HCT116 (cell line): ENCODE measurements around the gene ZNF8. TPM values are rescaled to one million over a fixed set of nuclear protein-coding genes. Genes with fewer than 3 reads are reported as not detected.

Source experiments
- ATAC-seq: fragments of 200-7000 bp; cut with Tn5 transposase; 2 replicates; pipeline ENCODE4 v1.9.1; 2020; ENCODE audit warnings: mild to moderate bottlenecking, moderate library complexity
- BruUV-seq: library from RNA; stranded (reverse); fragments of 400-500 nt; replicated peaks from 2 replicates; lab custom pipeline; 2021; lab: Mats Ljungman, UMichigan
- CTCF ChIA-PET: fragments of 300-600 bp; sonication (Branson Sonifier 250); formaldehyde crosslinking; loops from one replicate; lab custom pipeline; 2021; ENCODE audit warnings: antibody characterized with exemption; lab: Charles Lee
- POLR2A ChIA-PET: fragments of 300-600, 350-600 bp; sonication (Branson Sonifier 250); formaldehyde crosslinking; loops from one replicate; lab custom pipeline; 2021; ENCODE audit warnings: antibody characterized with exemption; lab: Charles Lee
- RAD21 ChIA-PET, 2 experiments: fragments of 300-600 bp; sonication (Branson Sonifier 250); formaldehyde crosslinking; loops; one replicate each; lab custom pipeline; 2023; ENCODE audit warnings: low total read pairs in 2 of 2; ENCODE audit not compliant: uncharacterized antibody in 2 of 2, unreplicated experiment in 2 of 2, low non-redundant PET in 1 of 2; lab: Charles Lee
- DNase-seq: peaks from one replicate; pipeline ENCODE4 v3.0.0-alpha.2; 2010; ENCODE audit warnings: low read depth, low spot score
- H2AFZ ChIP-seq: fragments of 200-600 bp; shearing (Covaris generic), sonication (generic); 2 replicates; pipeline ENCODE4 v1.6.1; 2017; ENCODE audit warnings: low read depth, mixed run types, mixed read lengths, antibody characterized with exemption, low read length; ENCODE audit not compliant: poor library complexity, severe bottlenecking
- H3K27ac ChIP-seq: 2 replicates; pipeline ENCODE4 v1.5.1; 2012; ENCODE audit warnings: low read depth, low read length
- H3K27me3 ChIP-seq: fragments of 200-600 bp; sonication (generic); 2 replicates; pipeline ENCODE4 v1.6.1; 2016; ENCODE audit warnings: mixed run types, low read length, mixed read lengths; ENCODE audit not compliant: insufficient read depth
- H3K36me3 ChIP-seq, 2 experiments: fragments of 200-500 bp in 1 of 2; fragments of 200-600 bp in 1 of 2; sonication (Bioruptor generic) in 1 of 2; sonication (generic) in 1 of 2; 2 replicates each; pipeline versions ENCODE4 v1.5.1 to v1.6.1; 2014 to 2016; ENCODE audit warnings: low read length in 2 of 2, inconsistent platforms in 1 of 2, mixed read lengths in 1 of 2, mixed run types in 1 of 2; ENCODE audit not compliant: insufficient read depth in 2 of 2, control insufficient read depth in 1 of 2
- H3K4me1 ChIP-seq, 2 experiments: fragments of 200-600 bp in 1 of 2; sonication (generic) in 1 of 2; 2 replicates each; pipeline versions ENCODE4 v1.5.1 to v1.6.1; 2012 to 2017; ENCODE audit warnings: low read length in 2 of 2, inconsistent platforms in 1 of 2, mild to moderate bottlenecking in 1 of 2, mixed read lengths in 1 of 2, mixed run types in 1 of 2, moderate library complexity in 1 of 2; ENCODE audit not compliant: insufficient read depth in 2 of 2, control insufficient read depth in 1 of 2
- H3K4me2 ChIP-seq: fragments of 200-600 bp; sonication (generic); 2 replicates; pipeline ENCODE4 v1.6.1; 2017; ENCODE audit warnings: mixed run types, low read length, mixed read lengths
- H3K4me3 ChIP-seq, 2 experiments: fragments of 200-600 bp in 1 of 2; sonication (generic) in 1 of 2; replicated peaks in 1 of 2; 2 replicates each; pipeline ENCODE4 v1.5.1; 2011 to 2016; ENCODE audit warnings: low read length in 2 of 2, control low read depth in 1 of 2, low read depth in 1 of 2, mild to moderate bottlenecking in 1 of 2, mixed read lengths in 1 of 2, mixed run types in 1 of 2
- H3K79me2 ChIP-seq: fragments of 200-600 bp; sonication (generic); 2 replicates; pipeline ENCODE4 v1.6.1; 2017; ENCODE audit warnings: mild to moderate bottlenecking, mixed run types, low read length, moderate library complexity, mixed read lengths; ENCODE audit not compliant: insufficient read depth
- H3K9ac ChIP-seq: fragments of 200-600 bp; sonication (generic); 2 replicates; pipeline ENCODE4 v1.6.1; 2016; ENCODE audit warnings: low read length, mixed read lengths
- H3K9me2 ChIP-seq: fragments of 200-600 bp; sonication (generic), shearing (Covaris generic); 2 replicates; pipeline ENCODE4 v1.6.1; 2017; ENCODE audit warnings: mixed run types, mild to moderate bottlenecking, moderate library complexity; ENCODE audit not compliant: insufficient read depth
- H3K9me3 ChIP-seq, 2 experiments: fragments of 200-500 bp in 1 of 2; fragments of 200-600 bp in 1 of 2; sonication (Bioruptor generic) in 1 of 2; sonication (generic) in 1 of 2; 2 replicates each; pipeline ENCODE4 v1.6.1; 2014 to 2017; ENCODE audit warnings: low read length in 2 of 2, mixed read lengths in 2 of 2, inconsistent platforms in 1 of 2, low read depth in 1 of 2, mild to moderate bottlenecking in 1 of 2, mixed run types in 1 of 2, moderate library complexity in 1 of 2; ENCODE audit not compliant: control insufficient read depth in 1 of 2, insufficient read depth in 1 of 2
- H4K20me1 ChIP-seq: fragments of 200-600 bp; sonication (generic), shearing (Covaris generic); 2 replicates; pipeline ENCODE4 v1.6.1; 2017; ENCODE audit warnings: mixed run types, mild to moderate bottlenecking, moderate library complexity; ENCODE audit not compliant: insufficient read depth
- CBX3 ChIP-seq: IDR thresholded peaks from 2 replicates; pipeline ENCODE4 v1.6.1; 2012; ENCODE audit warnings: low read depth
- CEBPB ChIP-seq: IDR thresholded peaks from 2 replicates; pipeline ENCODE4 v1.6.1; 2012; ENCODE audit warnings: low read depth
- EGR1 ChIP-seq: IDR thresholded peaks from 2 replicates; pipeline ENCODE4 v1.6.1; 2012; ENCODE audit warnings: low read depth
- ELF1 ChIP-seq: IDR thresholded peaks from 2 replicates; pipeline ENCODE4 v1.6.1; 2012; ENCODE audit warnings: low read depth, borderline replicate concordance
- EZH2 ChIP-seq: fragments of 200-600 bp; sonication (generic); IDR thresholded peaks from 2 replicates; pipeline ENCODE4 v1.6.1; 2017; ENCODE audit warnings: antibody characterized with exemption, mixed run types
- FOSL1 ChIP-seq: IDR thresholded peaks from 2 replicates; pipeline ENCODE4 v1.6.1; 2012; ENCODE audit warnings: low read depth
- POLR2AphosphoS5 ChIP-seq: IDR thresholded peaks from 2 replicates; pipeline ENCODE4 v1.6.1; 2011; ENCODE audit warnings: mild to moderate bottlenecking, low read depth, low read length, moderate library complexity
- RAD21 ChIP-seq: IDR thresholded peaks from 2 replicates; pipeline ENCODE4 v1.6.1; 2012; ENCODE audit warnings: low read depth, mild to moderate bottlenecking
- SIN3A ChIP-seq: IDR thresholded peaks from 2 replicates; pipeline ENCODE4 v1.6.1; 2012; ENCODE audit warnings: low read depth
- SP1 ChIP-seq: IDR thresholded peaks from 2 replicates; pipeline ENCODE4 v1.6.1; 2012; ENCODE audit warnings: low read depth
- TCF7L2 ChIP-seq: IDR thresholded peaks from 2 replicates; pipeline ENCODE4 v1.7.0; 2011; ENCODE audit warnings: borderline replicate concordance, inconsistent platforms; ENCODE audit not compliant: insufficient read depth, insufficient read length; ENCODE audit errors: extremely low read depth
- intact Hi-C: fragments of 100-400 bp; cut with micrococcal nuclease; formaldehyde crosslinking; loops from 2 replicates; pipeline ENCODE4 v1.10.0; 2022
- total RNA-seq: library from RNA; stranded (reverse); gene quantifications from one replicate; pipeline ENCODE4 v1.2.1, GENCODE V29; 2021; ENCODE audit not compliant: unreplicated experiment
- TF ChIP-seq, protein P1 (sequence below): IDR thresholded peaks from 2 replicates; pipeline ENCODE4 v1.6.1; 2012; ENCODE audit warnings: low read depth
- TF ChIP-seq, protein P2 (sequence below), 3 experiments: fragments of 200-600 bp in 1 of 3; sonication (generic) in 1 of 3; IDR thresholded peaks in 2 of 3; conservative IDR thresholded peaks in 1 of 3; 2 replicates each; pipeline ENCODE4 v1.5.1; 2012 to 2017; ENCODE audit warnings: low read depth in 2 of 3, low read length in 2 of 3, antibody characterized with exemption in 1 of 3, borderline replicate concordance in 1 of 3, control low read depth in 1 of 3, mild to moderate bottlenecking in 1 of 3, mixed read lengths in 1 of 3, mixed run types in 1 of 3, moderate library complexity in 1 of 3; ENCODE audit not compliant: insufficient read depth in 1 of 3

Gene ZNF8
- total RNA-seq, 1 experiment from 2014 or later: 6.4 TPM

DNA sequence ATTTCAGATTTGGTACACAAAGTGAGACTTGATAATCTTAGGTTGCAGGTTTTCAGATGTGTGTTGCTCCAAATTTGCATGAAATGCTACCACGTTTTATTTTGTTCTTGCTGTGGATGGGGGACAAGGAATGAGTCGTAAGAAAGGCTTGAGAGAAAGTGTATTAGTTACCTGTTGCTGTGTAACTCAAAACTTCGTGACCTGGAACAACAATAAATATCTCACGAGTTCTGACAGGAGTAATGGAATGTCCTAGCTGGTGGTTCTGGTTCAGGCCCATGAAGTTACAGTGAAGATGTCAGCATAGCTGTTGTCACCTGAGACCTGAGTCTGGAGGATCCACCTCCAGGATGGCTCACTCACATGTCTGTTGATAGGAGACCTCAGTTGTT, 1.2 kb downstream of the ZNF8 start:
- peaks cover 41% of the 10 kb centered on the region for H3K79me2 ChIP-seq
- no peaks in the 10 kb centered on the region for H3K9me2 ChIP-seq
- H3K27ac ChIP-seq: no peak overlapping the region
- H2AFZ ChIP-seq: no peak overlapping the region
- ChIA-PET RAD21 (no interaction called here), POLR2A (no interaction called here), CTCF (no interaction called here)
- no peak for ATAC-seq
- peak overlapping the region; percentile 87 for H3K4me2 ChIP-seq
- H3K36me3 ChIP-seq: peaks cover 0 to 17% of the 10 kb centered on the region in 2 experiments; a peak in 2 of 4 replicates
- BruUV-seq: no TSS peak
- TF ChIP-seq CBX3 (no peak), POLR2AphosphoS5 (no peak), TCF7L2 (no peak), EGR1 (no peak), ELF1 (no peak)
- DNase-seq: no peak
- peak overlapping the region; percentile 83; the same call in 1 of the 2 replicates for H3K9ac ChIP-seq
- H3K9me3 ChIP-seq: peaks cover 0 to 8% of the 10 kb centered on the region in 2 experiments; a peak in 2 of 4 replicates
- intact Hi-C loops: no loop called here
- peak overlapping the region; percentile 81 to 83 for H3K4me3 ChIP-seq
- H3K4me1 ChIP-seq: peaks cover 4 to 23% of the 10 kb centered on the region in 2 experiments; a peak in 3 of 4 replicates
- no peaks in the 10 kb centered on the region for H4K20me1 ChIP-seq
- no peaks in the 10 kb centered on the region for H3K27me3 ChIP-seq

DNA sequence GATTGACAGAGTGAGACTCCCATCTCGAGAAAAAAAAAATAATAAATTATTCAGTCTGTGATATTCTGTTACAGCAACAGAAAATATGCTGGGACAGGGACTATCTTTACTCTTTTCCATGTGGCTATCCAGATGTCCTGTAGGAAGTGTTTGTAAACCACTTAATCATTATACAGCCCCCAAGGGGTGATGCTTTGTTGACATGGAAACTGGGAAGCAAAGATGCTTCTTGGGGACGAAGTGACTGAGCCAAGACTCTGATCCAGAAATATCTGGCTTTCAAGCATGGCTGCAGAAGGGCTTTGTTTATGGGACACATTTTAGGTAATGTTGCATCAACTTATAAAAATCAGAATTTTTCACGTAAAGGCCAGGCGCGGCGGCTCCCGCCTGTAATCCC, 5.4 kb downstream of the ZNF8 start:
- no TSS peak for BruUV-seq
- H2AFZ ChIP-seq: no peak overlapping the region

More for the DNA sequence above, 5.4 kb downstream of the ZNF8 start:
- Histone ChIP-seq H3K4me3 (no peak overlapping the region), H3K79me2 (peaks cover 39% of the 10 kb centered on the region), H3K27me3 (no peaks in the 10 kb centered on the region), H3K4me2 (no peak overlapping the region), H3K9ac (no peak overlapping the region), H4K20me1 (no peaks in the 10 kb centered on the region), H3K9me3 (peaks cover 0 to 11% of the 10 kb centered on the region in 2 experiments; a peak in 3 of 4 replicates), H3K4me1 (peaks cover 4 to 11% of the 10 kb centered on the region in 2 experiments; a peak in 3 of 4 replicates), H3K27ac (no peak overlapping the region), H3K36me3 (peaks cover 30 to 48% of the 10 kb centered on the region in 2 experiments), H3K9me2 (no peaks in the 10 kb centered on the region)
- POLR2A ChIA-PET: no interaction called here
- intact Hi-C loops: no loop called here
- ATAC-seq (no peak), DNase-seq (no peak)
- CTCF ChIA-PET: no interaction called here
- TF ChIP-seq CEBPB (no peak), RAD21 (no peak), CBX3 (no peak), EZH2 (no peak), ELF1 (no peak), FOSL1 (no peak), SIN3A (no peak), SP1 (no peak), TCF7L2 (no peak)
- TF ChIP-seq, protein P1, sequence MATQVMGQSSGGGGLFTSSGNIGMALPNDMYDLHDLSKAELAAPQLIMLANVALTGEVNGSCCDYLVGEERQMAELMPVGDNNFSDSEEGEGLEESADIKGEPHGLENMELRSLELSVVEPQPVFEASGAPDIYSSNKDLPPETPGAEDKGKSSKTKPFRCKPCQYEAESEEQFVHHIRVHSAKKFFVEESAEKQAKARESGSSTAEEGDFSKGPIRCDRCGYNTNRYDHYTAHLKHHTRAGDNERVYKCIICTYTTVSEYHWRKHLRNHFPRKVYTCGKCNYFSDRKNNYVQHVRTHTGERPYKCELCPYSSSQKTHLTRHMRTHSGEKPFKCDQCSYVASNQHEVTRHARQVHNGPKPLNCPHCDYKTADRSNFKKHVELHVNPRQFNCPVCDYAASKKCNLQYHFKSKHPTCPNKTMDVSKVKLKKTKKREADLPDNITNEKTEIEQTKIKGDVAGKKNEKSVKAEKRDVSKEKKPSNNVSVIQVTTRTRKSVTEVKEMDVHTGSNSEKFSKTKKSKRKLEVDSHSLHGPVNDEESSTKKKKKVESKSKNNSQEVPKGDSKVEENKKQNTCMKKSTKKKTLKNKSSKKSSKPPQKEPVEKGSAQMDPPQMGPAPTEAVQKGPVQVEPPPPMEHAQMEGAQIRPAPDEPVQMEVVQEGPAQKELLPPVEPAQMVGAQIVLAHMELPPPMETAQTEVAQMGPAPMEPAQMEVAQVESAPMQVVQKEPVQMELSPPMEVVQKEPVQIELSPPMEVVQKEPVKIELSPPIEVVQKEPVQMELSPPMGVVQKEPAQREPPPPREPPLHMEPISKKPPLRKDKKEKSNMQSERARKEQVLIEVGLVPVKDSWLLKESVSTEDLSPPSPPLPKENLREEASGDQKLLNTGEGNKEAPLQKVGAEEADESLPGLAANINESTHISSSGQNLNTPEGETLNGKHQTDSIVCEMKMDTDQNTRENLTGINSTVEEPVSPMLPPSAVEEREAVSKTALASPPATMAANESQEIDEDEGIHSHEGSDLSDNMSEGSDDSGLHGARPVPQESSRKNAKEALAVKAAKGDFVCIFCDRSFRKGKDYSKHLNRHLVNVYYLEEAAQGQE: no peak
- TF ChIP-seq, protein P2, sequence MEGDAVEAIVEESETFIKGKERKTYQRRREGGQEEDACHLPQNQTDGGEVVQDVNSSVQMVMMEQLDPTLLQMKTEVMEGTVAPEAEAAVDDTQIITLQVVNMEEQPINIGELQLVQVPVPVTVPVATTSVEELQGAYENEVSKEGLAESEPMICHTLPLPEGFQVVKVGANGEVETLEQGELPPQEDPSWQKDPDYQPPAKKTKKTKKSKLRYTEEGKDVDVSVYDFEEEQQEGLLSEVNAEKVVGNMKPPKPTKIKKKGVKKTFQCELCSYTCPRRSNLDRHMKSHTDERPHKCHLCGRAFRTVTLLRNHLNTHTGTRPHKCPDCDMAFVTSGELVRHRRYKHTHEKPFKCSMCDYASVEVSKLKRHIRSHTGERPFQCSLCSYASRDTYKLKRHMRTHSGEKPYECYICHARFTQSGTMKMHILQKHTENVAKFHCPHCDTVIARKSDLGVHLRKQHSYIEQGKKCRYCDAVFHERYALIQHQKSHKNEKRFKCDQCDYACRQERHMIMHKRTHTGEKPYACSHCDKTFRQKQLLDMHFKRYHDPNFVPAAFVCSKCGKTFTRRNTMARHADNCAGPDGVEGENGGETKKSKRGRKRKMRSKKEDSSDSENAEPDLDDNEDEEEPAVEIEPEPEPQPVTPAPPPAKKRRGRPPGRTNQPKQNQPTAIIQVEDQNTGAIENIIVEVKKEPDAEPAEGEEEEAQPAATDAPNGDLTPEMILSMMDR (IDR thresholded peaks at IDR 0.05 in 2 of 3, conservative IDR thresholded peaks at IDR 0.05 in 1 of 3; ENCODE audit: borderline replicate concordance in 1 of 3, insufficient read depth in 1 of 3, low read depth in 2 of 3, low read length in 2 of 3): no peak
- RAD21 ChIA-PET: no interaction called here
